ENCODE results near the gene TRPC4.

DNA sequence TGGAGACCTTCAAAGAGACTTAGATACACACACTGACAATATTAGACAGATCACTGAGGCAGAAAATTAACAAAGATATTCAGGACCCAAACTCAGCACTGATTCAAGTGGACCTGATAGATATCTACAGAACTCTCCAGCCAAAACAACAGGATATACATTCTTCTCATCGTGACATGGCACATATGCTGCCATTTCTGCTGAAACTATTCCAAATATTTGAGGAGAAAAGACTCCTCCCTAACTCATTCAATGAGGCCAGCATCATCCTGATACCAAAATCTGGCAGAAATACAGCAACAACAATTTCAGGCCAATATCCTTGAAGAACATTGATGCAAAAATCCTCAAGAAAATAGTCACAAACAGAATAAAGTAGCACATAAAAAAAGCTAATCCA is 53.3 kb downstream of the TRPC4 start:
- no peak for TF ChIP-seq POLR2A (IDR thresholded peaks at IDR 0.05)
- TF ChIP-seq, protein P1, sequence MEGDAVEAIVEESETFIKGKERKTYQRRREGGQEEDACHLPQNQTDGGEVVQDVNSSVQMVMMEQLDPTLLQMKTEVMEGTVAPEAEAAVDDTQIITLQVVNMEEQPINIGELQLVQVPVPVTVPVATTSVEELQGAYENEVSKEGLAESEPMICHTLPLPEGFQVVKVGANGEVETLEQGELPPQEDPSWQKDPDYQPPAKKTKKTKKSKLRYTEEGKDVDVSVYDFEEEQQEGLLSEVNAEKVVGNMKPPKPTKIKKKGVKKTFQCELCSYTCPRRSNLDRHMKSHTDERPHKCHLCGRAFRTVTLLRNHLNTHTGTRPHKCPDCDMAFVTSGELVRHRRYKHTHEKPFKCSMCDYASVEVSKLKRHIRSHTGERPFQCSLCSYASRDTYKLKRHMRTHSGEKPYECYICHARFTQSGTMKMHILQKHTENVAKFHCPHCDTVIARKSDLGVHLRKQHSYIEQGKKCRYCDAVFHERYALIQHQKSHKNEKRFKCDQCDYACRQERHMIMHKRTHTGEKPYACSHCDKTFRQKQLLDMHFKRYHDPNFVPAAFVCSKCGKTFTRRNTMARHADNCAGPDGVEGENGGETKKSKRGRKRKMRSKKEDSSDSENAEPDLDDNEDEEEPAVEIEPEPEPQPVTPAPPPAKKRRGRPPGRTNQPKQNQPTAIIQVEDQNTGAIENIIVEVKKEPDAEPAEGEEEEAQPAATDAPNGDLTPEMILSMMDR (IDR thresholded peaks at IDR 0.05): no peak
- no peak for TF ChIP-seq EP300 (IDR thresholded peaks at IDR 0.05)
- TF ChIP-seq POLR2AphosphoS5 (IDR thresholded peaks at IDR 0.05): no peak
